ENCODE measurements around the gene YTHDF1. TPM values are rescaled to one million over a fixed set of nuclear protein-coding genes. Genes with fewer than 3 reads are reported as not detected.

The YTHDF1 gene
- total and polyA plus RNA-seq, 8 donors, result 17.8 to 41.1 (median 22.4) TPM

- H3K27me3 ChIP-seq, result peaks cover 0 to 100% (median 36%) of the 10 kb centered on the region in 3 donors
- H3K9me3 ChIP-seq, result no peaks in the 10 kb centered on the region
- H3K4me3 ChIP-seq, result no peak overlapping the region
- no peak for TF ChIP-seq POLR2AphosphoS5 (IDR thresholded peaks at IDR 0.05)
- 47 to 56% (median 54%) methylated on average over 8 to 50 of the region's 50 CpGs for WGBS, 5 donors
- H3K27ac ChIP-seq, result no peak overlapping the region
- peaks cover 0 to 8% (median 0%) of the 10 kb centered on the region in 4 donors for H3K4me1 ChIP-seq
- no peaks in the 10 kb centered on the region for H3K36me3 ChIP-seq
- no peak for DNase-seq
- intact Hi-C loops (cut with DNase I; ENCODE audit: low total_unique reads), result no loop called here
Observed at GRCh38 chr20:63246490-63247288, 30.8 kb upstream of the YTHDF1 start.

- Histone ChIP-seq H3K4me3 (no peak overlapping the region), H3K9me3 (no peaks in the 10 kb centered on the region), H3K4me1 (peaks cover 0 to 8% (median 0%) of the 10 kb centered on the region in 4 donors), H3K27me3 (peaks cover 0 to 98% (median 24%) of the 10 kb centered on the region in 3 donors), H3K36me3 (no peaks in the 10 kb centered on the region), H3K27ac (no peak overlapping the region)
- intact Hi-C loops (cut with DNase I; ENCODE audit: low total_unique reads), result no loop called here
- TF ChIP-seq EP300 (IDR thresholded peaks at IDR 0.05) (no peak), POLR2AphosphoS5 (IDR thresholded peaks at IDR 0.05) (no peak), POLR2A (IDR thresholded peaks at IDR 0.05) (no peak)
- TF ChIP-seq, protein P1, sequence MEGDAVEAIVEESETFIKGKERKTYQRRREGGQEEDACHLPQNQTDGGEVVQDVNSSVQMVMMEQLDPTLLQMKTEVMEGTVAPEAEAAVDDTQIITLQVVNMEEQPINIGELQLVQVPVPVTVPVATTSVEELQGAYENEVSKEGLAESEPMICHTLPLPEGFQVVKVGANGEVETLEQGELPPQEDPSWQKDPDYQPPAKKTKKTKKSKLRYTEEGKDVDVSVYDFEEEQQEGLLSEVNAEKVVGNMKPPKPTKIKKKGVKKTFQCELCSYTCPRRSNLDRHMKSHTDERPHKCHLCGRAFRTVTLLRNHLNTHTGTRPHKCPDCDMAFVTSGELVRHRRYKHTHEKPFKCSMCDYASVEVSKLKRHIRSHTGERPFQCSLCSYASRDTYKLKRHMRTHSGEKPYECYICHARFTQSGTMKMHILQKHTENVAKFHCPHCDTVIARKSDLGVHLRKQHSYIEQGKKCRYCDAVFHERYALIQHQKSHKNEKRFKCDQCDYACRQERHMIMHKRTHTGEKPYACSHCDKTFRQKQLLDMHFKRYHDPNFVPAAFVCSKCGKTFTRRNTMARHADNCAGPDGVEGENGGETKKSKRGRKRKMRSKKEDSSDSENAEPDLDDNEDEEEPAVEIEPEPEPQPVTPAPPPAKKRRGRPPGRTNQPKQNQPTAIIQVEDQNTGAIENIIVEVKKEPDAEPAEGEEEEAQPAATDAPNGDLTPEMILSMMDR (IDR thresholded peaks at IDR 0.05), result no peak
- DNase-seq, result no peak
- WGBS, 5 donors, result 78 to 83% (median 81%) methylated on average over 8 to 10 of the region's 10 CpGs
Observed at GRCh38 chr20:63244468-63244867, 28.5 kb upstream of the YTHDF1 start.

- no peak overlapping the region for H3K27ac ChIP-seq
- WGBS, 5 donors, result 73 to 84% (median 83%) methylated on average over 14 to 25 of the region's 25 CpGs
- TF ChIP-seq, protein P1 (IDR thresholded peaks at IDR 0.05), result no peak
- H3K4me1 ChIP-seq, result peaks cover 0 to 8% (median 0%) of the 10 kb centered on the region in 4 donors
- H3K4me3 ChIP-seq, result no peak overlapping the region
- H3K36me3 ChIP-seq, result no peaks in the 10 kb centered on the region
- intact Hi-C loops (cut with DNase I; ENCODE audit: low total_unique reads), result no loop called here
- DNase-seq, result no peak
- H3K9me3 ChIP-seq, result no peaks in the 10 kb centered on the region
- peaks cover 0 to 98% (median 19%) of the 10 kb centered on the region in 3 donors for H3K27me3 ChIP-seq
Observed at GRCh38 chr20:63243604-63244247, 27.8 kb upstream of the YTHDF1 start.

GRCh38 chr20:63242736-63243135 lies 26.8 kb upstream of the YTHDF1 start:
- intact Hi-C loops (cut with DNase I; ENCODE audit: low total_unique reads), result no loop called here
- Histone ChIP-seq H3K4me3 (no peak overlapping the region), H3K27ac (no peak overlapping the region), H3K9me3 (no peaks in the 10 kb centered on the region), H3K27me3 (peaks cover 0 to 98% (median 9%) of the 10 kb centered on the region in 3 donors), H3K4me1 (peaks cover 0 to 8% (median 0%) of the 10 kb centered on the region in 4 donors), H3K36me3 (no peaks in the 10 kb centered on the region)
- TF ChIP-seq, protein P1 (IDR thresholded peaks at IDR 0.05), result no peak
- TF ChIP-seq POLR2AphosphoS5 (IDR thresholded peaks at IDR 0.05) (no peak), POLR2A (IDR thresholded peaks at IDR 0.05) (no peak), EP300 (IDR thresholded peaks at IDR 0.05) (no peak)
- no peak for DNase-seq
- 83 to 95% (median 86%) methylated on average over 3 to 21 of the region's 21 CpGs for WGBS, 5 donors
